Thoracic aorta (tissue), 2 donors: ENCODE measurements around the gene F2RL1. TPM values are rescaled to one million over a fixed set of nuclear protein-coding genes. Genes with fewer than 3 reads are reported as not detected.

Source experiments
- ATAC-seq: fragments of 150-250 bp; one replicate; pipeline ENCODE4 v1.8.0; 2017; ENCODE audit warnings: low read depth; ENCODE audit not compliant: insufficient number of reproducible peaks, low FRiP score
- DNase-seq: peaks from one replicate; pipeline ENCODE4 v3.0.0-alpha.2; 2020; ENCODE audit warnings: low spot score
- H3K27ac ChIP-seq, 2 donors: fragments of 200-600 bp; sonication (generic); 1 replicate in 1 of 2; 2 replicates in 1 of 2; pipeline ENCODE4 v1.5.1; 2016; ENCODE audit warnings: mild to moderate bottlenecking in 2 of 2, moderate library complexity in 2 of 2
- H3K27me3 ChIP-seq: fragments of 200-600 bp; sonication (generic); replicated peaks from 2 replicates; pipeline ENCODE4 v1.6.0; 2016; ENCODE audit warnings: mild to moderate bottlenecking; ENCODE audit not compliant: insufficient read depth
- H3K36me3 ChIP-seq: fragments of 200-600 bp; sonication (generic); one replicate; pipeline ENCODE4 v1.5.1; 2016
- H3K4me1 ChIP-seq, 2 donors: fragments of 200-600 bp; sonication (generic); 1 replicate in 1 of 2; 2 replicates in 1 of 2; pipeline versions ENCODE4 v1.5.1 to v1.6.0; 2016; ENCODE audit warnings: low read depth in 2 of 2, mild to moderate bottlenecking in 1 of 2; ENCODE audit not compliant: control insufficient read depth in 1 of 2
- H3K4me3 ChIP-seq: fragments of 200-600 bp; sonication (generic); 2 replicates; pipeline ENCODE4 v1.5.1; 2016; ENCODE audit warnings: mild to moderate bottlenecking
- H3K9me3 ChIP-seq: fragments of 200-600 bp; sonication (generic); 2 replicates; pipeline ENCODE4 v1.5.1; 2016
- total RNA-seq, 2 donors: library from RNA; depleted of rRNA; stranded (reverse); fragments of >200 nt; gene quantifications; one replicate each; pipeline versions ENCODE4 v1.1.0 to v1.2.3, GENCODE V29; 2016
- TF ChIP-seq, protein P1 (sequence below): fragments of 200-600 bp; sonication (generic); IDR thresholded peaks from one replicate; pipeline ENCODE4 v1.5.1; 2019; ENCODE audit warnings: antibody characterized with exemption

Gene F2RL1
- total RNA-seq, 2 donors from 2014 or later: 8.3 to 9.1 TPM

GRCh38 chr5:76831110-76831452 lies 12.3 kb downstream of the F2RL1 start:
- ATAC-seq (no peak), DNase-seq (no peak)
- Histone ChIP-seq H3K4me3 (no peak overlapping the region), H3K36me3 (no peaks in the 10 kb centered on the region), H3K9me3 (no peaks in the 10 kb centered on the region), H3K27me3 (no peaks in the 10 kb centered on the region), H3K27ac (no peak overlapping the region), H3K4me1 (no peaks in the 10 kb centered on the region)
- TF ChIP-seq, protein P1, sequence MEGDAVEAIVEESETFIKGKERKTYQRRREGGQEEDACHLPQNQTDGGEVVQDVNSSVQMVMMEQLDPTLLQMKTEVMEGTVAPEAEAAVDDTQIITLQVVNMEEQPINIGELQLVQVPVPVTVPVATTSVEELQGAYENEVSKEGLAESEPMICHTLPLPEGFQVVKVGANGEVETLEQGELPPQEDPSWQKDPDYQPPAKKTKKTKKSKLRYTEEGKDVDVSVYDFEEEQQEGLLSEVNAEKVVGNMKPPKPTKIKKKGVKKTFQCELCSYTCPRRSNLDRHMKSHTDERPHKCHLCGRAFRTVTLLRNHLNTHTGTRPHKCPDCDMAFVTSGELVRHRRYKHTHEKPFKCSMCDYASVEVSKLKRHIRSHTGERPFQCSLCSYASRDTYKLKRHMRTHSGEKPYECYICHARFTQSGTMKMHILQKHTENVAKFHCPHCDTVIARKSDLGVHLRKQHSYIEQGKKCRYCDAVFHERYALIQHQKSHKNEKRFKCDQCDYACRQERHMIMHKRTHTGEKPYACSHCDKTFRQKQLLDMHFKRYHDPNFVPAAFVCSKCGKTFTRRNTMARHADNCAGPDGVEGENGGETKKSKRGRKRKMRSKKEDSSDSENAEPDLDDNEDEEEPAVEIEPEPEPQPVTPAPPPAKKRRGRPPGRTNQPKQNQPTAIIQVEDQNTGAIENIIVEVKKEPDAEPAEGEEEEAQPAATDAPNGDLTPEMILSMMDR: no peak

GRCh38 chr5:76836181-76836580 lies 17.4 kb downstream of the F2RL1 start:
- H3K36me3 ChIP-seq: no peaks in the 10 kb centered on the region
- no peaks in the 10 kb centered on the region for H3K27me3 ChIP-seq
- DNase-seq: no peak
- no peaks in the 10 kb centered on the region for H3K4me1 ChIP-seq
- no peak overlapping the region for H3K4me3 ChIP-seq
- TF ChIP-seq, protein P1: no peak
- ATAC-seq: no peak
- no peaks in the 10 kb centered on the region for H3K9me3 ChIP-seq
- H3K27ac ChIP-seq: no peak overlapping the region

DNA sequence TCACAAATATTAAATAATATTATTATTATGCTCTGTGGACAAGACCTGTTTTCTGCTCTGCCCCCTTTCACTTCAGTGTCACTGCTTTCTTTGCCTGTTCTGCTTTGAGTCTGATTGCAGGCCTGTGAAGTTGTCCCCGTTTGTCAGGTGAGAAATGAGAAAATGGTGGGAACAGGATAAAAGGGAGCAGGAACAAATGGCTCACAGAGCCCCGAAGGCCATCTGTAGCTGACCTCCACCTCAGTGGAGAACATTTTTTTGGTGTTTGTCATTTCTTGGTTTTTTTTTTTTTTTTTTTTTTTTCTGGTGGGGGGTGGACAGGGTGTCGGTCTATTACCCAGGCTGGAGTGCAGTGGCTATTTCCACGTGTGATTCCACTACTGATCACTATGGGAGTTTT lies 17.8 kb downstream of the F2RL1 start:
- ATAC-seq: no peak
- DNase-seq: no peak
- H3K9me3 ChIP-seq: no peaks in the 10 kb centered on the region
- H3K27ac ChIP-seq: no peak overlapping the region
- H3K4me3 ChIP-seq: no peak overlapping the region
- TF ChIP-seq, protein P1: no peak
- no peaks in the 10 kb centered on the region for H3K36me3 ChIP-seq
- no peaks in the 10 kb centered on the region for H3K4me1 ChIP-seq
- no peaks in the 10 kb centered on the region for H3K27me3 ChIP-seq

- Histone ChIP-seq H3K27ac (no peak overlapping the region), H3K9me3 (no peaks in the 10 kb centered on the region), H3K36me3 (no peaks in the 10 kb centered on the region), H3K27me3 (no peaks in the 10 kb centered on the region), H3K4me1 (no peaks in the 10 kb centered on the region), H3K4me3 (no peak overlapping the region)
- TF ChIP-seq, protein P1: no peak
- ATAC-seq: no peak
- DNase-seq: no peak
Measured at GRCh38 chr5:76838481-76839261, 19.8 kb downstream of the F2RL1 start.

GRCh38 chr5:76841361-76841760 lies 22.5 kb downstream of the F2RL1 start:
- Histone ChIP-seq H3K4me3 (no peak overlapping the region), H3K27ac (no peak overlapping the region), H3K27me3 (no peaks in the 10 kb centered on the region), H3K36me3 (no peaks in the 10 kb centered on the region), H3K9me3 (no peaks in the 10 kb centered on the region), H3K4me1 (no peaks in the 10 kb centered on the region)
- no peak for DNase-seq
- TF ChIP-seq, protein P1: no peak
- ATAC-seq: no peak
